BLaER1 treated with 17β-estradiol and CSF1 and Interleukin-3, amounts not matched to agents 10 nM and 100 nM (cell line): ENCODE measurements around the gene IRS1.
A peak's percentile ranks its signal among the peaks of the same experiment; 100 is the strongest.

Source experiments
- H3K27ac ChIP-seq, 11 experiments: shearing (Covaris generic); formaldehyde crosslinking; 2 replicates each; pipeline ENCODE4 v1.8.1; 2022
- H3K27me3 ChIP-seq, 11 experiments: shearing (Covaris generic); formaldehyde crosslinking; 2 replicates each; pipeline ENCODE4 v1.8.1; 2022
- H3K36me3 ChIP-seq, 11 experiments: shearing (Covaris generic); formaldehyde crosslinking; 2 replicates each; pipeline ENCODE4 v1.8.1; 2022
- H3K4me1 ChIP-seq, 10 experiments: shearing (Covaris generic); formaldehyde crosslinking; 2 replicates each; pipeline ENCODE4 v1.8.1; 2022
- H3K4me2 ChIP-seq, 11 experiments: shearing (Covaris generic); formaldehyde crosslinking; 2 replicates each; pipeline ENCODE4 v1.8.1; 2022
- H3K4me3 ChIP-seq, 10 experiments: shearing (Covaris generic); formaldehyde crosslinking; 2 replicates each; pipeline ENCODE4 v1.8.1; 2022
- H3K9ac ChIP-seq, 11 experiments: shearing (Covaris generic); formaldehyde crosslinking; 2 replicates each; pipeline ENCODE4 v1.8.1; 2022
- H3K9me3 ChIP-seq, 11 experiments: shearing (Covaris generic); formaldehyde crosslinking; replicated peaks in 1 of 11; 2 replicates each; pipeline ENCODE4 v1.8.1; 2022
- H4K20me1 ChIP-seq, 11 experiments: shearing (Covaris generic); formaldehyde crosslinking; 2 replicates each; pipeline ENCODE4 v1.8.1; 2022
- Cebpa-rat ChIP-seq, 11 experiments: shearing (Covaris generic); IDR thresholded peaks; 2 replicates each; pipeline ENCODE4 v1.8.1; 2022

Gene IRS1

DNA sequence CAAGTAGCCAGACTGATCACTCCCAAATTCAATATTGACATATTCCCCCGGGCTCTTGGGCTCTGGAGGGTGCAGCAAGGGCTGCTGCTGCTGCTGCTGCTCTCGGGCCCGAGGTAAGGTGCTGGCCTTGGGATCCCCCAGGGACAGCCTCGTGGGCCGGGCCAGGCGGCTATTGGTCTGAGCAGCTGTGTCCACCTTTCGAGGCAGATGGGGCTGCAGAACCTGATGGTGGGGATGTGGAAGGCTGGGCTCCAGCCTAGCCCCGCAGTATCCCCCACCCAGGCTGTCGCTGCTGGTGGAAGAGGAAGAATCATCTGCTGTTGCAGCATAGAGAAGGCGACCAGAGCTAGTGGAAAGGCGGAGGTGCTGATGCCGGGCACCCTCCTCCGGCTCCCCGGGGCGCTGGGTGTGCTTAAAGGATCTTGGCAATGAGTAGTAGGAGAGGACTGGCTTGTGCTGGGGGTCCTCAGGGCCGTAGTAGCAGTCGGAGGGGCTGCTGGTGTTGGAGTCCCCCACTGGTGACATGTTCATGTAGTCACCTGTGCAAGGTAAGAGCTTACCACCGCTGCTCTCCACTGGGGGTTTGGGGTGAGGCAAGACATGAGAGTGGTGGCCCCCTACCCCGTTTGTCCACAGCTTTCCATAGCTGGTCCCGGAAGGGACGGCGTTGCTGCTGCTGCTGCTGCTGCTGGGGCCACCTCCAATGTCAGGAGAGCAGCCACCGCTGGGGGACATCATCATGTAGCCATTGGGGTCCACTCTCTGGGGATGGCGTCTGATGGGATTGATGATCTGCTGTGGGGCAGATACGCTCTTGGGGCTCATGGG is 3.4 kb downstream of the IRS1 start:
- Histone ChIP-seq H3K4me1 (peaks cover 51 to 79% (median 75%) of the 10 kb centered on the region in 10 experiments), H3K27me3 (peaks cover 0 to 63% (median 0%) of the 10 kb centered on the region in 11 experiments; a peak in 7 of 22 replicates), H3K4me3 (peak overlapping the region in 2 of 10 experiments; percentile 47 to 52; a peak in 3 of 20 replicates), H3K27ac (peak overlapping the region in 3 of 11 experiments; percentile 36 to 54 (median 46); a peak in 2 of 22 replicates), H3K4me2 (peak overlapping the region; percentile 20 to 99 (median 79); a peak in 19 of 22 replicates), H4K20me1 (peaks cover 0 to 32% (median 12%) of the 10 kb centered on the region in 11 experiments; a peak in 10 of 22 replicates), H3K9ac (peak overlapping the region in 4 of 11 experiments; percentile 4 to 63 (median 44); a peak in 4 of 22 replicates), H3K36me3 (0 out of 22 replicates have a peak, but pooled peaks cover 0 to 6% (median 0%) of the 10 kb centered on the region in 11 experiments), H3K9me3 (no peaks in the 10 kb centered on the region)
- TF ChIP-seq Cebpa-rat (IDR thresholded peaks at IDR 0.05), result no peak

DNA sequence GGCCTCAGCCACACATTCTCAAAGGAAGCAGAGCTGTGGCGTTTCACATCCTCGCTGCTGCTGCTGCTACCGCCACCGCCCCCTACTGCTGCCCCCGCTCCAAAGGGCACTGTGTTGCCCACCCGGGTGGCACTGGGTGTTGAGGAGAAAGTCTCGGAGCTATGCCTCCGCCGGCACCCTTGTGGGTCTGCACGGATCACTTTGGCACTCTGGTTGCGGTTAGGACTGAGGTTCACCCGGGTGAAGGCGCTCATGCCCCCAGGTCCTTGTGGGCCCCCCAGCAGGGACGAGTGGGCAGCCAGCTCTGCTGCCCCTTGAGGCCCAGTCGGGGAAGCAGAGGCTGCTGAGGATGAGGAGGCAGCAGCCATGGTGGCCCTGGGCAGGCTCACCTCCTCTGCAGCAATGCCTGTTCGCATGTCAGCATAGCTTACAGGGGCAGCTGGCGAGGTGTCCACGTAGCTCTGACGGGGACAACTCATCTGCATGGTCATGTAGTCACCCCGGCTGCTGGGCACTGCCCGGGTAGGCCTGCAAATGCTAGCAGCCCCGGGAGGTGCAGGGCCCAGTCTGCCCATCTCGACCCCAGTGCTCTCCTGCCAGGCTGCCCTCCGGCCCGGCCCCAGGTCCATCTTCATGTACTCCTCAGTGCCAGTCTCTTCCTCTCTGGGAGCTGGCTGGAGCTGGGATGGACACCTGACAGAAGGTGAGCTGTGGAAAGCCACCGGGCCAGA is 4.2 kb downstream of the IRS1 start:
- Histone ChIP-seq H3K36me3 (0 out of 22 replicates have a peak, but pooled peaks cover 0 to 6% (median 0%) of the 10 kb centered on the region in 11 experiments), H3K4me3 (peak overlapping the region in 3 of 10 experiments; percentile 21 to 52 (median 47); a peak in 5 of 20 replicates), H3K9me3 (0 out of 22 replicates have a peak, but pooled peaks cover 0 to 5% (median 0%) of the 10 kb centered on the region in 11 experiments), H4K20me1 (peaks cover 0 to 32% (median 12%) of the 10 kb centered on the region in 11 experiments; a peak in 10 of 22 replicates), H3K4me2 (peak overlapping the region; percentile 31 to 99 (median 79); a peak in 20 of 22 replicates), H3K4me1 (peaks cover 49 to 82% (median 76%) of the 10 kb centered on the region in 10 experiments), H3K9ac (peak overlapping the region in 4 of 11 experiments; percentile 26 to 66 (median 62); a peak in 7 of 22 replicates), H3K27me3 (peaks cover 0 to 57% (median 0%) of the 10 kb centered on the region in 11 experiments; a peak in 7 of 22 replicates), H3K27ac (peak overlapping the region in 4 of 11 experiments; percentile 36 to 54 (median 42); a peak in 5 of 22 replicates)
- TF ChIP-seq Cebpa-rat (IDR thresholded peaks at IDR 0.05), result no peak

DNA sequence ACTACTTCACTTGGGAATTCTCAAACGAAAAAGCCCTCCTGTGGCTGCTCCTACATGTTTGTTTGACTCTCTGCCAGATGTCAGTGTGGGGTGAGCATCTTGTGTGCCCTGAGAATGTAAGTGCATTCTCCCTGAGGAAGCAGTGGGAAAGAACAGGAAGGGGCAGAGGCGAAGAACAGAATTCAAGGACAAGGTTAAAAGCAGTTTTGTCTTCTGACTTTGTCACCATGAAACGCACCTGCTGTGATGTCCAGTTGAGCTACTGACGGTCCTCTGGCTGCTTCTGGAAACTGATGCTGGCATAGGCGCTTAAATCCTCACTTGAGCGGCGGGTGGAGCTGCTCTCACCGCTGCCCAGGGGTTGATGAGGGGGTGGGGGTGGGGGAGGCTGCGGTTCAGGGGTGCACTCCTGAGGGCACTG is 4.9 kb downstream of the IRS1 start:
- 0 out of 22 replicates have a peak, but pooled peaks cover 0 to 6% (median 0%) of the 10 kb centered on the region in 11 experiments for H3K36me3 ChIP-seq
- peaks cover 45 to 78% (median 72%) of the 10 kb centered on the region in 10 experiments for H3K4me1 ChIP-seq
- peak overlapping the region in 3 of 11 experiments; percentile 16 to 54 (median 45); a peak in 6 of 22 replicates for H3K27ac ChIP-seq
- peaks cover 0 to 32% (median 12%) of the 10 kb centered on the region in 11 experiments; a peak in 10 of 22 replicates for H4K20me1 ChIP-seq
- H3K9me3 ChIP-seq, result 0 out of 22 replicates have a peak, but pooled peaks cover 0 to 5% (median 0%) of the 10 kb centered on the region in 11 experiments
- H3K4me3 ChIP-seq, result peak overlapping the region in 2 of 10 experiments; percentile 47 to 52; a peak in 5 of 20 replicates
- peak overlapping the region; percentile 51 to 99 (median 79) for H3K4me2 ChIP-seq
- peak overlapping the region in 5 of 11 experiments; percentile 16 to 66 (median 61); a peak in 8 of 22 replicates for H3K9ac ChIP-seq
- H3K27me3 ChIP-seq, result peaks cover 0 to 59% (median 0%) of the 10 kb centered on the region in 11 experiments; a peak in 7 of 22 replicates
- no peak for TF ChIP-seq Cebpa-rat (IDR thresholded peaks at IDR 0.05)

DNA sequence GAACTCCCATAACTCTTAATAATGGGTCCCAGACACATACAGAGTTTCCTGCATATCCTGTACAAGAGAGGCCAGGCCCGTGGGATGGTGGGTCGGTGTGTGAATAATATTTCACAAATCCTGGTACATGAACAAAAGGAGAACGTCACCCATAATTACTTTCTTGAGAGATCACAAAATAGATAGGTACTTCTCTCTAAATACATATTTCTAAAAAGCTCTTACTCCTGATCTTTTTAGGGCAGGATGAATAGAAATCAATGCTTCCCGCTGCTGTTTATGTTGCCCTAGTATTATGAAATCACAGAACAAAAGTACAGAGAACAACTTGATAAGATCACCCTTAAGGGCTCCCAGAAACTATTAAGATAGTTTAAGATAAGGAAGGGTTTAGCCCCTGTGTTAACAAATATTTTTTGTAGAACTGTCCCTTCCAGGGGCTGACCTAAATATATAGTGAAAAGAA is 5.4 kb downstream of the IRS1 start:
- peak overlapping the region in 2 of 10 experiments; percentile 47 to 52; a peak in 4 of 20 replicates for H3K4me3 ChIP-seq
- no peak for TF ChIP-seq Cebpa-rat (IDR thresholded peaks at IDR 0.05)
- H3K9ac ChIP-seq, result peak overlapping the region in 5 of 11 experiments; percentile 16 to 66 (median 61); a peak in 7 of 22 replicates
- H3K27me3 ChIP-seq, result peaks cover 0 to 62% (median 0%) of the 10 kb centered on the region in 11 experiments; a peak in 7 of 22 replicates
- 0 out of 22 replicates have a peak, but pooled peaks cover 0 to 5% (median 0%) of the 10 kb centered on the region in 11 experiments for H3K9me3 ChIP-seq
- H3K27ac ChIP-seq, result peak overlapping the region in 5 of 11 experiments; percentile 10 to 54 (median 16); a peak in 6 of 22 replicates
- 0 out of 22 replicates have a peak, but pooled peaks cover 0 to 6% (median 0%) of the 10 kb centered on the region in 11 experiments for H3K36me3 ChIP-seq
- peak overlapping the region; percentile 51 to 99 (median 79); a peak in 19 of 22 replicates for H3K4me2 ChIP-seq
- peaks cover 0 to 32% (median 12%) of the 10 kb centered on the region in 11 experiments; a peak in 10 of 22 replicates for H4K20me1 ChIP-seq
- peaks cover 45 to 78% (median 72%) of the 10 kb centered on the region in 10 experiments for H3K4me1 ChIP-seq

DNA sequence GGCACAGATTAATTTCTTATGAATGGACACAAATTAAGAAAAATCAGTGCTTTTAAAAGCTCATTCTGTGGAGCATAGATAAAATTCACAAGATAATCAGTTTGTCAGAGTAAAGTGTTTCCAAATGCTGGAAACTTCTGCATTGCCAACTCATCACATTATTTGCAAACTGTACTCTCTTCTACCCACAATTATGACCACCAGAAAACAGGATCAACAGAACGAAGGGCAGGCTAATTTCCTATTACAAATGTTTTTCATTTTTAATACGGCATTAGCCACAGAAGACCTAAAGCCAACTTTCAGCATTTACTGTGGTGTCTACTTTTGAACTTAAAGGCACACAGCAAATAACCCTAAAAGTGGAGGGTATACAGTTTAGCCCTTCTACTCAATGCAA is 6.0 kb downstream of the IRS1 start:
- Histone ChIP-seq H3K27me3 (peaks cover 0 to 57% (median 0%) of the 10 kb centered on the region in 11 experiments; a peak in 7 of 22 replicates), H3K27ac (peak overlapping the region in 4 of 11 experiments; percentile 10 to 54 (median 29); a peak in 2 of 22 replicates), H4K20me1 (peaks cover 0 to 32% (median 12%) of the 10 kb centered on the region in 11 experiments; a peak in 10 of 22 replicates), H3K4me2 (peak overlapping the region; percentile 51 to 99 (median 79); a peak in 20 of 22 replicates), H3K9ac (peak overlapping the region in 3 of 11 experiments; percentile 29 to 66 (median 63); a peak in 5 of 22 replicates), H3K4me3 (peak overlapping the region in 2 of 10 experiments; percentile 47 to 52; a peak in 4 of 20 replicates), H3K9me3 (0 out of 22 replicates have a peak, but pooled peaks cover 0 to 5% (median 0%) of the 10 kb centered on the region in 11 experiments), H3K36me3 (0 out of 22 replicates have a peak, but pooled peaks cover 0 to 6% (median 0%) of the 10 kb centered on the region in 11 experiments), H3K4me1 (peaks cover 45 to 78% (median 71%) of the 10 kb centered on the region in 10 experiments)
- no peak for TF ChIP-seq Cebpa-rat (IDR thresholded peaks at IDR 0.05)

DNA sequence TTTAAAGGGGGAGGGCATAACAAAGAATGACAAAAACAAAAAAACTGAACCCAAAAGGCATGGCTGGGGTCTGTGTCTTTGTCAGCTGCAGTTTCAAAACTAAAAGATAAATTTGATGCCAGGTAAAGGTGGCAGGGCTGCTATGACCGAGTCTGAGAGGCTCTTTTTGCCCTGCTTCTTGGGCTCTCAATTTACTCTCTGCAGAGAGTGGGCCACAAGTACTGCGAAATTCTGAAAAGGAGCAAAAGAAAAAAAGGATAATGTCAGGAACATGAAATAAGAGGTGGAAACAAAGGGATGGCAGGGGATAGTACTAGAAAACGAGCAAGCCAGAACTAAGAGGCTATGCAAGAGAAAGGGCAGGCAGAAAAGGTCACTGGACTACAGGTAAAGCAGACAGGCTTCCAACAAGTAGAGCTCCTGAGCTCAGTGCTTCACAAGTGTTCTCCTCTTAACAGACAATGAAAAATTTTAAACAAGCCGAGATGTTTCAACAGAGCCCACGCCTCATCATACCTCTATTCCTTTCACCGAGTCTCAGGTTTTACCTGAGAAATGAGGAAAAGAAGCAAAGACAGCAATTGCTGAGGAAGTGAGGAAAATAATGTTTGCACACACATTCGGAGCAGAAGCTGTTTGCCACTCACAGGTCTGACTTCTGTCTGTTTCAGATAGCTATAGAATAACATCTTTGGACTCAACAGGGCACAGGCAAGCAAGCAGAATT is 7.3 kb downstream of the IRS1 start:
- H3K27ac ChIP-seq, result peak overlapping the region; percentile 77 to 97 (median 92); a peak in 21 of 22 replicates
- 0 out of 22 replicates have a peak, but pooled peaks cover 0 to 6% (median 0%) of the 10 kb centered on the region in 11 experiments for H3K36me3 ChIP-seq
- peaks cover 0 to 22% (median 7%) of the 10 kb centered on the region in 11 experiments; a peak in 9 of 22 replicates for H4K20me1 ChIP-seq
- H3K4me1 ChIP-seq, result peaks cover 45 to 66% (median 58%) of the 10 kb centered on the region in 10 experiments
- H3K4me2 ChIP-seq, result peak overlapping the region; percentile 58 to 99 (median 84)
- peaks cover 0 to 43% (median 0%) of the 10 kb centered on the region in 11 experiments; a peak in 4 of 22 replicates for H3K27me3 ChIP-seq
- H3K9me3 ChIP-seq, result peaks cover 0 to 5% (median 0%) of the 10 kb centered on the region in 11 experiments; a peak in 1 of 22 replicates
- no peak for TF ChIP-seq Cebpa-rat (IDR thresholded peaks at IDR 0.05)
- peak overlapping the region; percentile 86 to 93 (median 89) for H3K9ac ChIP-seq
- peak overlapping the region; percentile 61 to 76 (median 63) for H3K4me3 ChIP-seq
